IMR-90 (cell line): ENCODE measurements around the gene RNF4. TPM values are rescaled to one million over a fixed set of nuclear protein-coding genes. Genes with fewer than 3 reads are reported as not detected.
A peak's percentile ranks its signal among the peaks of the same experiment; 100 is the strongest.

Source experiments
- ATAC-seq: fragments of 200-7000 bp; cut with Tn5 transposase; 2 replicates; pipeline ENCODE4 v1.9.1; 2020; ENCODE audit warnings: low read depth, mild to moderate bottlenecking, moderate library complexity
- BruUV-seq: library from RNA; stranded (reverse); fragments of 400-500 nt; replicated peaks from 2 replicates; lab custom pipeline; 2021; lab: Mats Ljungman, UMichigan
- CTCF ChIA-PET: fragments of 300-600 bp; formaldehyde crosslinking; extraction: SDS; loops from one replicate; lab custom pipeline; 2021; ENCODE audit warnings: antibody characterized with exemption; lab: Yijun Ruan, JAX
- POLR2A ChIA-PET: fragments of 300-600 bp; sonication (Branson Sonifier 250); formaldehyde crosslinking; loops from one replicate; lab custom pipeline; 2022; ENCODE audit warnings: antibody characterized with exemption; ENCODE audit not compliant: unreplicated experiment; lab: Charles Lee
- DNase-seq: peaks from one replicate; pipeline ENCODE4 v3.0.0; 2013
- H2AFZ ChIP-seq: replicated peaks from 2 replicates; pipeline ENCODE3; 2013; ENCODE audit warnings: low read length, mild to moderate bottlenecking; ENCODE audit not compliant: poor library complexity
- H2AK5ac ChIP-seq: 2 replicates; pipeline ENCODE4 v1.6.1; 2013; ENCODE audit warnings: low read depth, low read length, inconsistent platforms
- H2AK9ac ChIP-seq: replicated peaks from 2 replicates; pipeline ENCODE3; 2013; ENCODE audit warnings: mild to moderate bottlenecking, low read depth, low read length, moderate library complexity; ENCODE audit not compliant: poor library complexity
- H2BK120ac ChIP-seq: 2 replicates; pipeline ENCODE4 v1.6.1; 2013; ENCODE audit warnings: low read depth, low read length, inconsistent platforms
- H2BK15ac ChIP-seq: 3 replicates; pipeline ENCODE4 v1.6.1; 2013; ENCODE audit warnings: low read depth, low read length, inconsistent platforms
- H2BK20ac ChIP-seq: 2 replicates; pipeline ENCODE4 v1.6.1; 2013; ENCODE audit warnings: low read depth, mild to moderate bottlenecking, inconsistent platforms, low read length, moderate library complexity
- H2BK5ac ChIP-seq: 2 replicates; pipeline ENCODE4 v1.6.1; 2013; ENCODE audit warnings: mild to moderate bottlenecking, low read depth, low read length, inconsistent platforms; ENCODE audit not compliant: poor library complexity, severe bottlenecking
- H3K14ac ChIP-seq: replicated peaks from 2 replicates; pipeline ENCODE4 v1.6.1; 2013; ENCODE audit warnings: low read depth, low read length, inconsistent platforms
- H3K18ac ChIP-seq: 2 replicates; pipeline ENCODE4 v1.6.1; 2013; ENCODE audit warnings: low read depth, low read length, control low read depth
- H3K23ac ChIP-seq: 2 replicates; pipeline ENCODE4 v1.6.1; 2013; ENCODE audit warnings: low read depth, low read length, inconsistent platforms
- H3K27ac ChIP-seq: 2 replicates; pipeline ENCODE4 v1.5.1; 2013; ENCODE audit warnings: mild to moderate bottlenecking, control low read depth, low read length; ENCODE audit not compliant: insufficient read depth
- H3K27me3 ChIP-seq: 2 replicates; pipeline ENCODE4 v1.6.1; 2013; ENCODE audit warnings: low read length; ENCODE audit not compliant: control insufficient read depth, insufficient read depth
- H3K36me3 ChIP-seq: 2 replicates; pipeline ENCODE4 v1.6.1; 2013; ENCODE audit warnings: low read length, mixed read lengths; ENCODE audit not compliant: control insufficient read depth, insufficient read depth
- H3K4ac ChIP-seq: 2 replicates; pipeline ENCODE4 v1.6.1; 2013; ENCODE audit warnings: low read depth, low read length, inconsistent platforms
- H3K4me1 ChIP-seq: 2 replicates; pipeline ENCODE4 v1.6.1; 2013; ENCODE audit warnings: low read length, mixed read lengths; ENCODE audit not compliant: control insufficient read depth, insufficient read depth
- H3K4me2 ChIP-seq: 2 replicates; pipeline ENCODE4 v1.6.1; 2013; ENCODE audit warnings: low read depth, mild to moderate bottlenecking, control low read depth, low read length, moderate library complexity
- H3K4me3 ChIP-seq: 2 replicates; pipeline ENCODE4 v1.5.1; 2013; ENCODE audit warnings: low read depth, mild to moderate bottlenecking, control low read depth, low read length, moderate library complexity; ENCODE audit not compliant: insufficient read depth
- H3K56ac ChIP-seq: 2 replicates; pipeline ENCODE4 v1.6.1; 2013; ENCODE audit warnings: low read length, inconsistent platforms; ENCODE audit not compliant: insufficient read depth; ENCODE audit errors: extremely low read depth
- H3K79me1 ChIP-seq, 2 experiments: 2 replicates each; pipeline ENCODE4 v1.6.1; 2013; ENCODE audit warnings: low read length in 2 of 2, inconsistent platforms in 1 of 2, low read depth in 1 of 2
- H3K9ac ChIP-seq: 2 replicates; pipeline ENCODE4 v1.6.1; 2013; ENCODE audit warnings: low read depth, low read length, control low read depth
- H3K9me1 ChIP-seq: 2 replicates; pipeline ENCODE4 v1.6.1; 2013; ENCODE audit warnings: low read length, inconsistent platforms; ENCODE audit not compliant: insufficient read depth
- H3K9me3 ChIP-seq: 2 replicates; pipeline ENCODE4 v1.6.1; 2013; ENCODE audit warnings: low read length; ENCODE audit not compliant: control insufficient read depth, insufficient read depth
- H4K20me1 ChIP-seq: 2 replicates; pipeline ENCODE4 v1.6.1; 2013; ENCODE audit warnings: low read length, inconsistent platforms; ENCODE audit not compliant: insufficient read depth
- H4K5ac ChIP-seq: 2 replicates; pipeline ENCODE4 v1.6.1; 2013; ENCODE audit warnings: mild to moderate bottlenecking, low read depth, low read length, control low read depth
- H4K8ac ChIP-seq, 2 experiments: 2 replicates each; pipeline ENCODE4 v1.6.1; 2013; ENCODE audit warnings: low read depth in 2 of 2, low read length in 2 of 2, control low read depth in 1 of 2, inconsistent platforms in 1 of 2
- H4K91ac ChIP-seq: 2 replicates; pipeline ENCODE4 v1.6.1; 2013; ENCODE audit warnings: low read depth, low read length, inconsistent platforms; ENCODE audit not compliant: insufficient read depth
- CEBPB ChIP-seq: IDR thresholded peaks from 2 replicates; pipeline ENCODE4 v1.6.1; 2012; ENCODE audit warnings: low read depth, low read length, improper control_type of control experiment
- CHD1 ChIP-seq: IDR thresholded peaks from 2 replicates; pipeline ENCODE4 v1.6.1; 2012; ENCODE audit warnings: low read depth, low read length, improper control_type of control experiment
- FOS ChIP-seq: fragments of 150-350 bp; IDR thresholded peaks from 2 replicates; pipeline ENCODE4 v1.6.1; 2016; ENCODE audit warnings: low read depth, low read length
- MAFK ChIP-seq: IDR thresholded peaks from 2 replicates; pipeline ENCODE4 v1.6.1; 2012; ENCODE audit warnings: low read depth, low read length, improper control_type of control experiment
- MAZ ChIP-seq: IDR thresholded peaks from 2 replicates; pipeline ENCODE4 v1.6.1; 2012; ENCODE audit warnings: low read depth, mild to moderate bottlenecking, low read length, improper control_type of control experiment, moderate library complexity, borderline replicate concordance
- NFE2L2 ChIP-seq: fragments of 150-350 bp; IDR thresholded peaks from 2 replicates; pipeline ENCODE4 v1.6.1; 2016; ENCODE audit warnings: low read depth, mild to moderate bottlenecking, low read length
- POLR2A ChIP-seq: IDR thresholded peaks from 2 replicates; pipeline ENCODE4 v1.6.1; 2012; ENCODE audit warnings: mild to moderate bottlenecking, low read depth, low read length
- RAD21 ChIP-seq: IDR thresholded peaks from 2 replicates; pipeline ENCODE4 v1.6.1; 2012; ENCODE audit warnings: low read length, improper control_type of control experiment
- RCOR1 ChIP-seq: IDR thresholded peaks from 2 replicates; pipeline ENCODE4 v1.6.1; 2012; ENCODE audit warnings: mild to moderate bottlenecking, low read length, improper control_type of control experiment; ENCODE audit not compliant: insufficient replicate concordance
- RFX5 ChIP-seq: IDR thresholded peaks from 2 replicates; pipeline ENCODE4 v1.8.0; 2012; ENCODE audit warnings: low read depth, mild to moderate bottlenecking, low read length, moderate library complexity
- SMC3 ChIP-seq: fragments of 150-350 bp; IDR thresholded peaks from 2 replicates; pipeline ENCODE4 v1.6.1; 2016; ENCODE audit warnings: low read depth, mild to moderate bottlenecking, antibody characterized with exemption, low read length, moderate library complexity
- WGBS, 2 experiments: methylation state at CpG; one replicate each; pipeline versions ENCODE4 v1.1.5 to v1.1.7; 2013; ENCODE audit warnings: missing lambda C conversion rate in 2 of 2; ENCODE audit not compliant: insufficient read length in 1 of 2; ENCODE audit errors: extremely low coverage in 2 of 2; 5-methylcytosine and 5-hydroxymethylcytosine counted together
- dilution Hi-C: fragments of 300-500 bp; cut with HindIII; formaldehyde crosslinking; loops from one replicate; pipeline ENCODE4 v1.14.3; 2018; ENCODE audit warnings: low sequenced_read_pairs; ENCODE audit not compliant: unreplicated experiment
- in situ Hi-C: fragments of 300-500 bp; cut with MboI; formaldehyde crosslinking; loops from 3 replicates; pipeline ENCODE4 v1.14.3; 2019; ENCODE audit warnings: low sequenced_read_pairs, inconsistent platforms, mixed read lengths
- intact Hi-C: fragments of 100-400 bp; cut with micrococcal nuclease; formaldehyde crosslinking; loops from 2 replicates; pipeline ENCODE4 v1.10.0; 2022
- polyA plus RNA-seq, 3 experiments: library from polyadenylated mRNA; depleted of rRNA; stranded (reverse); fragments of >200 nt; gene quantifications; 2 replicates each; pipeline ENCODE4 v1.2.3, GENCODE V29; 2012; ENCODE audit warnings: low replicate concordance in 1 of 3
- total RNA-seq: library from RNA; depleted of rRNA; stranded (reverse); fragments of >200 nt; gene quantifications from 2 replicates; pipeline ENCODE4 v1.2.3, GENCODE V29; 2012
- TF ChIP-seq, protein P1 (sequence below): fragments of 150-350 bp; IDR thresholded peaks from 2 replicates; pipeline ENCODE4 v1.6.1; 2016; ENCODE audit warnings: low read depth, mild to moderate bottlenecking, low read length, moderate library complexity, borderline replicate concordance
- TF ChIP-seq, protein P2 (sequence below): fragments of 150-350 bp; IDR thresholded peaks from 2 replicates; pipeline ENCODE4 v1.6.1; 2017; ENCODE audit warnings: mild to moderate bottlenecking, antibody characterized with exemption, low read length, low read depth

The RNF4 gene
- total and polyA plus RNA-seq, 2 of the 4 experiments (the other 2 are of a cell fraction), result 63.8 to 73.8 TPM

DNA sequence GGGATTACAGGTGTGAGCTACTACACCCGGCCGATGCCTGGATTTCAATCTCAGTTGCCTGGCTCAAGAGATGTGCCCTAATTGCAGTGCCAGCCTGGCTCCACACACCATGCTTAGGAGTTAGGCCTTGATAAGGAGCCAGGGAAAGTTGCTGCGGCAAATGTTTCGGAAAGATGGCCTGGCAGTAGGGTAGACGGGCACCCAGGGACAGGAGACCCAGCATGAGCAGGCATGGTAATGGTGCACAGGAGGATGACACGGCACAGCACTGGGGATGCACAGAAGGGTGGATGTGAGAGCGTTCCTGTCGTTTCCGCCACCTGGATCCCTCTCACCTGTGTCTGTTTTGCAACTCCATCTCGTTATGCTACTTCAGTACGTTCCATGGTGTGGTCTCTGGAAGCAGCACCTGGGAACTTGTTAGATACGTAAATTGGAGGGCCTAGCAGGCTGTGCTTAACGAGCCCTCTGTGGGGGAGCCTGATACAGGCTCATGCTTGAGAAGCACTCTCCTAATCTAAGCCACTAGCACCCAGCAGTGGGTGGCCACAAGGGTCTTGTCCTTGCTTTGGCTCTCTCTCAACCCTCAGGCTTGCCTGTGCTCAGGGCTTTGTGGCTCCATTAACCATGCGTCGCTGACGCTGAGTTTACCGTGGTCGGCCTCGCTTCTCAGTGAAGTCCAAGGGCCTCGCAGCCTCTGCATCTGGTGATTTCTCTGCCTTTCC is 20.3 kb downstream of the RNF4 start:
- H2BK120ac ChIP-seq, result no peak overlapping the region
- 0 out of 2 replicates have a peak overlapping the region, but pooled peaks have one; percentile 20 for H2AK5ac ChIP-seq
- H3K4ac ChIP-seq, result peak overlapping the region; percentile 43; the same call in 1 of the 2 replicates
- no TSS peak for BruUV-seq
- H4K5ac ChIP-seq, result no peak overlapping the region
- H2BK5ac ChIP-seq, result no peak overlapping the region
- no peaks in the 10 kb centered on the region for H3K27me3 ChIP-seq
- H4K91ac ChIP-seq, result no peak overlapping the region
- DNase-seq, result no peak
- peak overlapping the region; percentile 76 for H2AK9ac ChIP-seq
- H3K9me3 ChIP-seq, result no peaks in the 10 kb centered on the region
- no peak overlapping the region for H4K8ac ChIP-seq
- no peak overlapping the region for H3K9ac ChIP-seq
- WGBS, 2 experiments, result 93% methylated on average over 15 of the region's 20 CpGs; no CpG with 5 or more reads in 1 of the 2 experiments
- CTCF ChIA-PET, result no interaction called here
- H3K27ac ChIP-seq, result no peak overlapping the region; the same call in 1 of the 2 replicates
- no peak overlapping the region for H2BK15ac ChIP-seq
- H3K14ac ChIP-seq, result no peak overlapping the region; the same call in 1 of the 2 replicates
- peaks cover 29% of the 10 kb centered on the region for H3K36me3 ChIP-seq
- POLR2A ChIA-PET, result no interaction called here
- peak overlapping the region; percentile 14 for H2AFZ ChIP-seq
- H3K4me3 ChIP-seq, result no peak overlapping the region
- no peak overlapping the region for H3K23ac ChIP-seq
- in situ Hi-C loops (no loop called here), intact Hi-C loops (no loop called here), dilution Hi-C loops (no loop called here)
- H3K79me1 ChIP-seq, result peaks cover 25 to 86% of the 10 kb centered on the region in 2 experiments
- H3K4me1 ChIP-seq, result peaks cover 3% of the 10 kb centered on the region
- peaks cover 49% of the 10 kb centered on the region for H3K9me1 ChIP-seq
- no peak overlapping the region for H3K4me2 ChIP-seq
- no peak for ATAC-seq
- no peak overlapping the region for H3K18ac ChIP-seq
- peaks cover 83% of the 10 kb centered on the region for H4K20me1 ChIP-seq
- H2BK20ac ChIP-seq, result no peak overlapping the region
- no peak for TF ChIP-seq SMC3
- no peak for TF ChIP-seq RCOR1
- TF ChIP-seq NFE2L2, result no peak
- no peak for TF ChIP-seq RFX5
- no peak for TF ChIP-seq RAD21
- TF ChIP-seq, protein P1, sequence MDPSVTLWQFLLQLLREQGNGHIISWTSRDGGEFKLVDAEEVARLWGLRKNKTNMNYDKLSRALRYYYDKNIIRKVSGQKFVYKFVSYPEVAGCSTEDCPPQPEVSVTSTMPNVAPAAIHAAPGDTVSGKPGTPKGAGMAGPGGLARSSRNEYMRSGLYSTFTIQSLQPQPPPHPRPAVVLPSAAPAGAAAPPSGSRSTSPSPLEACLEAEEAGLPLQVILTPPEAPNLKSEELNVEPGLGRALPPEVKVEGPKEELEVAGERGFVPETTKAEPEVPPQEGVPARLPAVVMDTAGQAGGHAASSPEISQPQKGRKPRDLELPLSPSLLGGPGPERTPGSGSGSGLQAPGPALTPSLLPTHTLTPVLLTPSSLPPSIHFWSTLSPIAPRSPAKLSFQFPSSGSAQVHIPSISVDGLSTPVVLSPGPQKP, result no peak
- no peak for TF ChIP-seq MAZ
- no peak for TF ChIP-seq CEBPB
- TF ChIP-seq, protein P2, sequence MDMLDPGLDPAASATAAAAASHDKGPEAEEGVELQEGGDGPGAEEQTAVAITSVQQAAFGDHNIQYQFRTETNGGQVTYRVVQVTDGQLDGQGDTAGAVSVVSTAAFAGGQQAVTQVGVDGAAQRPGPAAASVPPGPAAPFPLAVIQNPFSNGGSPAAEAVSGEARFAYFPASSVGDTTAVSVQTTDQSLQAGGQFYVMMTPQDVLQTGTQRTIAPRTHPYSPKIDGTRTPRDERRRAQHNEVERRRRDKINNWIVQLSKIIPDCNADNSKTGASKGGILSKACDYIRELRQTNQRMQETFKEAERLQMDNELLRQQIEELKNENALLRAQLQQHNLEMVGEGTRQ, result no peak
- TF ChIP-seq POLR2A, result no peak
- TF ChIP-seq FOS, result no peak
- no peak for TF ChIP-seq CHD1
- no peak for TF ChIP-seq MAFK
- H3K56ac ChIP-seq, result no peak overlapping the region
